ENCODE data around the gene TNS3. TPM values are rescaled to one million over a fixed set of nuclear protein-coding genes. Genes with fewer than 3 reads are reported as not detected.

TNS3 gene
- total RNA-seq, 1 experiment from 2014 or later = 533 TPM

DNA sequence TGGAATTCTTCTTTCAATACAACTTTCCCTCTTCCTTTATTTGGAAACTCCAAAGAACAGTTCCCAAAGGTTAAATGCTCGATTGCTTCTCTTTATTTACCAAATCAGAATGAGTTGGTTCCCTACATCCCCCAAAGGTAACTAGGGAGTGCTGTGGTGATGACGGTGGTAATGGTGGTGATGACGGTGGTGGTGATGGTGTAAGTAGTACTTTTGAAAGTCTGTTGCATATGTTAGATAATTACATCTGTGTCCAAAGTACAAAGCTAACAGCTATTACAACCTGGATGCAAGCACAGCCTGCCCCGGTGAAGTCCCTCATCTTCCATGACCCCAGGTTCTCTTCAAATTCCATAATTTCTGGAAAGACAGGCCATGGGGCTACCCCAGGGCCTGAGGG, 115.1 kb downstream of the TNS3 start:
- ATAC-seq (no peak), DNase-seq (ENCODE audit: low read depth, low spot score) (no peak)
- in situ Hi-C loops (cut with HindIII; ENCODE audit: low pct_unique_long_range_greater_than_20kb, low sequenced_read_pairs) = no loop called here
- no peaks in the 10 kb centered on the region for H3K9me3 ChIP-seq (ENCODE audit: control insufficient read depth, insufficient read depth, low read depth, low read length)
- TF ChIP-seq, protein P1, sequence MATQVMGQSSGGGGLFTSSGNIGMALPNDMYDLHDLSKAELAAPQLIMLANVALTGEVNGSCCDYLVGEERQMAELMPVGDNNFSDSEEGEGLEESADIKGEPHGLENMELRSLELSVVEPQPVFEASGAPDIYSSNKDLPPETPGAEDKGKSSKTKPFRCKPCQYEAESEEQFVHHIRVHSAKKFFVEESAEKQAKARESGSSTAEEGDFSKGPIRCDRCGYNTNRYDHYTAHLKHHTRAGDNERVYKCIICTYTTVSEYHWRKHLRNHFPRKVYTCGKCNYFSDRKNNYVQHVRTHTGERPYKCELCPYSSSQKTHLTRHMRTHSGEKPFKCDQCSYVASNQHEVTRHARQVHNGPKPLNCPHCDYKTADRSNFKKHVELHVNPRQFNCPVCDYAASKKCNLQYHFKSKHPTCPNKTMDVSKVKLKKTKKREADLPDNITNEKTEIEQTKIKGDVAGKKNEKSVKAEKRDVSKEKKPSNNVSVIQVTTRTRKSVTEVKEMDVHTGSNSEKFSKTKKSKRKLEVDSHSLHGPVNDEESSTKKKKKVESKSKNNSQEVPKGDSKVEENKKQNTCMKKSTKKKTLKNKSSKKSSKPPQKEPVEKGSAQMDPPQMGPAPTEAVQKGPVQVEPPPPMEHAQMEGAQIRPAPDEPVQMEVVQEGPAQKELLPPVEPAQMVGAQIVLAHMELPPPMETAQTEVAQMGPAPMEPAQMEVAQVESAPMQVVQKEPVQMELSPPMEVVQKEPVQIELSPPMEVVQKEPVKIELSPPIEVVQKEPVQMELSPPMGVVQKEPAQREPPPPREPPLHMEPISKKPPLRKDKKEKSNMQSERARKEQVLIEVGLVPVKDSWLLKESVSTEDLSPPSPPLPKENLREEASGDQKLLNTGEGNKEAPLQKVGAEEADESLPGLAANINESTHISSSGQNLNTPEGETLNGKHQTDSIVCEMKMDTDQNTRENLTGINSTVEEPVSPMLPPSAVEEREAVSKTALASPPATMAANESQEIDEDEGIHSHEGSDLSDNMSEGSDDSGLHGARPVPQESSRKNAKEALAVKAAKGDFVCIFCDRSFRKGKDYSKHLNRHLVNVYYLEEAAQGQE (IDR thresholded peaks at IDR 0.05; ENCODE audit: insufficient read depth in 1 of 2, low read depth in 2 of 2, low read length in 1 of 2) = no peak
- H3K4me1 ChIP-seq (ENCODE audit: control insufficient read depth, insufficient read depth, low read length) = peaks cover 62% of the 10 kb centered on the region
- no peak overlapping the region for H3K4me3 ChIP-seq (ENCODE audit: low read depth in 2 of 2, low read length in 2 of 2)
- peaks cover 37% of the 10 kb centered on the region for H3K36me3 ChIP-seq (ENCODE audit: control insufficient read depth, insufficient read depth, low read length)
- ChIA-PET CTCF (no interaction called here), POLR2A (interaction anchor here (0.5 kb wide), 1 partner anchor 216 kb away, joined by 5 read pairs; no protein-coding TSS in a partner anchor)
- H3K27ac ChIP-seq (ENCODE audit: low read length) = peak overlapping the region; percentile 52
- intact Hi-C loops (cut with micrococcal nuclease; ENCODE audit: unreplicated experiment) = no loop called here
- no peaks in the 10 kb centered on the region for H3K27me3 ChIP-seq (ENCODE audit: control insufficient read depth, insufficient read depth, low read length)
- BruUV-seq (replicated peaks) = no TSS peak

DNA sequence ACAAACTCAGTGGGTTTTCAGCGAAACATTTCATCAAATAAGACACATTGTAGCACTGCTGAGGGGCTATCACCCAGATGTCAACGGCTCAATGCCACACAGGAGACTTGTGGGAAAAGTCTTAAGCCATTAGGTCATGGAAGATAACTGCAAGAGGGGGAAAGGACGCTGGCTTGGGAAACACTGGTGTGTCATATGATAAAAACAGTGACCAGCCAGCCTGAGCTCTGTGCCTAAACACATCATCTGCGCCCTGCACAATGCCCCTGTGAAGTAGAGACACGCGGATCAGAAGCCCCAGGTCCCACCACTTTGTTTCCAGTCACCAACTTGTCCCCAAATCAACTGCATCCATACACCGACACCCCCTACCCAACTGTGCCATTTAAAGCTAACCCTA, 116.7 kb downstream of the TNS3 start:
- H3K9me3 ChIP-seq (ENCODE audit: control insufficient read depth, insufficient read depth, low read depth, low read length) = no peaks in the 10 kb centered on the region
- intact Hi-C loops (cut with micrococcal nuclease; ENCODE audit: unreplicated experiment) (no loop called here), in situ Hi-C loops (cut with HindIII; ENCODE audit: low pct_unique_long_range_greater_than_20kb, low sequenced_read_pairs) (no loop called here)
- BruUV-seq (replicated peaks) = TSS peak; percentile 1
- TF ChIP-seq, protein P1 (IDR thresholded peaks at IDR 0.05; ENCODE audit: insufficient read depth in 1 of 2, low read depth in 2 of 2, low read length in 1 of 2) = no peak
- TF ChIP-seq, protein P2, sequence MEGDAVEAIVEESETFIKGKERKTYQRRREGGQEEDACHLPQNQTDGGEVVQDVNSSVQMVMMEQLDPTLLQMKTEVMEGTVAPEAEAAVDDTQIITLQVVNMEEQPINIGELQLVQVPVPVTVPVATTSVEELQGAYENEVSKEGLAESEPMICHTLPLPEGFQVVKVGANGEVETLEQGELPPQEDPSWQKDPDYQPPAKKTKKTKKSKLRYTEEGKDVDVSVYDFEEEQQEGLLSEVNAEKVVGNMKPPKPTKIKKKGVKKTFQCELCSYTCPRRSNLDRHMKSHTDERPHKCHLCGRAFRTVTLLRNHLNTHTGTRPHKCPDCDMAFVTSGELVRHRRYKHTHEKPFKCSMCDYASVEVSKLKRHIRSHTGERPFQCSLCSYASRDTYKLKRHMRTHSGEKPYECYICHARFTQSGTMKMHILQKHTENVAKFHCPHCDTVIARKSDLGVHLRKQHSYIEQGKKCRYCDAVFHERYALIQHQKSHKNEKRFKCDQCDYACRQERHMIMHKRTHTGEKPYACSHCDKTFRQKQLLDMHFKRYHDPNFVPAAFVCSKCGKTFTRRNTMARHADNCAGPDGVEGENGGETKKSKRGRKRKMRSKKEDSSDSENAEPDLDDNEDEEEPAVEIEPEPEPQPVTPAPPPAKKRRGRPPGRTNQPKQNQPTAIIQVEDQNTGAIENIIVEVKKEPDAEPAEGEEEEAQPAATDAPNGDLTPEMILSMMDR (IDR thresholded peaks at IDR 0.05) = no peak
- no peak; the same call in 1 of the 2 replicates for TF ChIP-seq POLR2AphosphoS5 (IDR thresholded peaks at IDR 0.05; ENCODE audit: low read depth, low read length)
- TF ChIP-seq SIN3A (IDR thresholded peaks at IDR 0.05; ENCODE audit: borderline replicate concordance, insufficient read depth, low read depth, low read length) = no peak
- TF ChIP-seq TCF7L2 (IDR thresholded peaks at IDR 0.05; ENCODE audit: low read depth, low read length) = no peak
- no peak for ATAC-seq
- peaks cover 62% of the 10 kb centered on the region for H3K4me1 ChIP-seq (ENCODE audit: control insufficient read depth, insufficient read depth, low read length)
- CTCF ChIA-PET = no interaction called here
- no peak overlapping the region for H3K4me3 ChIP-seq (ENCODE audit: low read depth in 2 of 2, low read length in 2 of 2)
- H3K36me3 ChIP-seq (ENCODE audit: control insufficient read depth, insufficient read depth, low read length) = peaks cover 37% of the 10 kb centered on the region
- no peaks in the 10 kb centered on the region for H3K27me3 ChIP-seq (ENCODE audit: control insufficient read depth, insufficient read depth, low read length)
- no peak for DNase-seq (ENCODE audit: low read depth, low spot score)
- peak overlapping the region; percentile 12; the same call in 1 of the 2 replicates for H3K27ac ChIP-seq (ENCODE audit: low read length)
- POLR2A ChIA-PET = no interaction called here
